ENCODE data around the gene CX3CL1.

- TF ChIP-seq CTCF (IDR thresholded peaks at IDR 0.05; ENCODE audit: insufficient read depth, low read length) (no peak), REST (IDR thresholded peaks at IDR 0.05; ENCODE audit: insufficient replicate concordance, low read depth) (no peak), POLR2AphosphoS5 (IDR thresholded peaks at IDR 0.05; ENCODE audit: low read depth) (no peak), GABPA (IDR thresholded peaks at IDR 0.05; ENCODE audit: low read depth) (no peak)
Observed at GRCh38 chr16:57361404-57361803, 10.9 kb upstream of the CX3CL1 start.
